ENCODE results near the gene VPS13C. TPM values are rescaled to one million over a fixed set of nuclear protein-coding genes. Genes with fewer than 3 reads are reported as not detected.

Gene VPS13C
- total RNA-seq, 1 experiment from 2014 or later: 18.6 TPM

GRCh38 chr15:61811952-61812351 is 248.3 kb downstream of the VPS13C start:
- Histone ChIP-seq H3K9me3 (ENCODE audit: control insufficient read depth in 1 of 2, insufficient read depth in 1 of 2, low read depth in 1 of 2, low read length in 2 of 2) (no peaks in the 10 kb centered on the region), H3K9ac (ENCODE audit: low read length) (no peak overlapping the region), H3K27me3 (ENCODE audit: insufficient read depth, low read length) (peaks cover 19% of the 10 kb centered on the region; the same call in 1 of the 2 replicates), H3K4me1 (ENCODE audit: control insufficient read depth in 1 of 2, insufficient read depth in 2 of 2, low read length in 2 of 2) (no peaks in the 10 kb centered on the region), H3K4me3 (replicated peaks in 1 of 2; ENCODE audit: low read depth in 1 of 2, low read length in 2 of 2) (no peak overlapping the region), H3K36me3 (ENCODE audit: control insufficient read depth in 1 of 2, insufficient read depth in 2 of 2, low read length in 2 of 2) (no peaks in the 10 kb centered on the region), H3K9me2 (ENCODE audit: insufficient read depth) (no peaks in the 10 kb centered on the region; the same call in 1 of the 2 replicates), H3K79me2 (ENCODE audit: insufficient read depth, low read length) (no peaks in the 10 kb centered on the region), H3K4me2 (ENCODE audit: low read length) (no peak overlapping the region), H2AFZ (ENCODE audit: low read depth, low read length, poor library complexity, severe bottlenecking) (no peak overlapping the region), H4K20me1 (ENCODE audit: insufficient read depth) (no peaks in the 10 kb centered on the region), H3K27ac (ENCODE audit: low read depth, low read length) (no peak overlapping the region)
- POLR2A ChIA-PET: no interaction called here
- DNase-seq (ENCODE audit: low read depth, low spot score) (no peak), ATAC-seq (no peak)
- CTCF ChIA-PET: no interaction called here
- TF ChIP-seq RAD21 (IDR thresholded peaks at IDR 0.05; ENCODE audit: low read depth) (no peak), POLR2AphosphoS5 (IDR thresholded peaks at IDR 0.05; ENCODE audit: low read depth, low read length) (no peak), JUND (IDR thresholded peaks at IDR 0.05) (no peak), ZBTB33 (IDR thresholded peaks at IDR 0.05; ENCODE audit: extremely low read depth, insufficient replicate concordance, low read length) (no peak), ZNF274 (IDR thresholded peaks at IDR 0.05; ENCODE audit: low read depth, low read length) (no peak), EZH2 (IDR thresholded peaks at IDR 0.05) (no peak), ZFX (IDR thresholded peaks at IDR 0.05) (no peak), EGR1 (IDR thresholded peaks at IDR 0.05; ENCODE audit: low read depth) (no peak), ELF1 (IDR thresholded peaks at IDR 0.05; ENCODE audit: borderline replicate concordance, low read depth) (no peak), MAX (IDR thresholded peaks at IDR 0.05) (no peak), YY1 (IDR thresholded peaks at IDR 0.05; ENCODE audit: extremely low read depth, insufficient replicate concordance, low read depth, low read length) (no peak), SRF (IDR thresholded peaks at IDR 0.05; ENCODE audit: low read depth) (no peak), CBX3 (IDR thresholded peaks at IDR 0.05; ENCODE audit: low read depth) (no peak), FOSL1 (IDR thresholded peaks at IDR 0.05; ENCODE audit: low read depth) (no peak), SIN3A (IDR thresholded peaks at IDR 0.05; ENCODE audit: low read depth) (no peak), POLR2A (IDR thresholded peaks at IDR 0.05; ENCODE audit: borderline replicate concordance, extremely low read depth, insufficient read depth, insufficient read length) (no peak), SP1 (IDR thresholded peaks at IDR 0.05; ENCODE audit: low read depth) (no peak), CEBPB (IDR thresholded peaks at IDR 0.05; ENCODE audit: low read depth) (no peak)
- TF ChIP-seq, protein P1, sequence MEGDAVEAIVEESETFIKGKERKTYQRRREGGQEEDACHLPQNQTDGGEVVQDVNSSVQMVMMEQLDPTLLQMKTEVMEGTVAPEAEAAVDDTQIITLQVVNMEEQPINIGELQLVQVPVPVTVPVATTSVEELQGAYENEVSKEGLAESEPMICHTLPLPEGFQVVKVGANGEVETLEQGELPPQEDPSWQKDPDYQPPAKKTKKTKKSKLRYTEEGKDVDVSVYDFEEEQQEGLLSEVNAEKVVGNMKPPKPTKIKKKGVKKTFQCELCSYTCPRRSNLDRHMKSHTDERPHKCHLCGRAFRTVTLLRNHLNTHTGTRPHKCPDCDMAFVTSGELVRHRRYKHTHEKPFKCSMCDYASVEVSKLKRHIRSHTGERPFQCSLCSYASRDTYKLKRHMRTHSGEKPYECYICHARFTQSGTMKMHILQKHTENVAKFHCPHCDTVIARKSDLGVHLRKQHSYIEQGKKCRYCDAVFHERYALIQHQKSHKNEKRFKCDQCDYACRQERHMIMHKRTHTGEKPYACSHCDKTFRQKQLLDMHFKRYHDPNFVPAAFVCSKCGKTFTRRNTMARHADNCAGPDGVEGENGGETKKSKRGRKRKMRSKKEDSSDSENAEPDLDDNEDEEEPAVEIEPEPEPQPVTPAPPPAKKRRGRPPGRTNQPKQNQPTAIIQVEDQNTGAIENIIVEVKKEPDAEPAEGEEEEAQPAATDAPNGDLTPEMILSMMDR (IDR thresholded peaks at IDR 0.05 in 2 of 3, conservative IDR thresholded peaks at IDR 0.05 in 1 of 3; ENCODE audit: borderline replicate concordance in 1 of 3, insufficient read depth in 1 of 3, low read depth in 2 of 3, low read length in 2 of 3): no peak
- TF ChIP-seq, protein P2, sequence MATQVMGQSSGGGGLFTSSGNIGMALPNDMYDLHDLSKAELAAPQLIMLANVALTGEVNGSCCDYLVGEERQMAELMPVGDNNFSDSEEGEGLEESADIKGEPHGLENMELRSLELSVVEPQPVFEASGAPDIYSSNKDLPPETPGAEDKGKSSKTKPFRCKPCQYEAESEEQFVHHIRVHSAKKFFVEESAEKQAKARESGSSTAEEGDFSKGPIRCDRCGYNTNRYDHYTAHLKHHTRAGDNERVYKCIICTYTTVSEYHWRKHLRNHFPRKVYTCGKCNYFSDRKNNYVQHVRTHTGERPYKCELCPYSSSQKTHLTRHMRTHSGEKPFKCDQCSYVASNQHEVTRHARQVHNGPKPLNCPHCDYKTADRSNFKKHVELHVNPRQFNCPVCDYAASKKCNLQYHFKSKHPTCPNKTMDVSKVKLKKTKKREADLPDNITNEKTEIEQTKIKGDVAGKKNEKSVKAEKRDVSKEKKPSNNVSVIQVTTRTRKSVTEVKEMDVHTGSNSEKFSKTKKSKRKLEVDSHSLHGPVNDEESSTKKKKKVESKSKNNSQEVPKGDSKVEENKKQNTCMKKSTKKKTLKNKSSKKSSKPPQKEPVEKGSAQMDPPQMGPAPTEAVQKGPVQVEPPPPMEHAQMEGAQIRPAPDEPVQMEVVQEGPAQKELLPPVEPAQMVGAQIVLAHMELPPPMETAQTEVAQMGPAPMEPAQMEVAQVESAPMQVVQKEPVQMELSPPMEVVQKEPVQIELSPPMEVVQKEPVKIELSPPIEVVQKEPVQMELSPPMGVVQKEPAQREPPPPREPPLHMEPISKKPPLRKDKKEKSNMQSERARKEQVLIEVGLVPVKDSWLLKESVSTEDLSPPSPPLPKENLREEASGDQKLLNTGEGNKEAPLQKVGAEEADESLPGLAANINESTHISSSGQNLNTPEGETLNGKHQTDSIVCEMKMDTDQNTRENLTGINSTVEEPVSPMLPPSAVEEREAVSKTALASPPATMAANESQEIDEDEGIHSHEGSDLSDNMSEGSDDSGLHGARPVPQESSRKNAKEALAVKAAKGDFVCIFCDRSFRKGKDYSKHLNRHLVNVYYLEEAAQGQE (IDR thresholded peaks at IDR 0.05; ENCODE audit: low read depth): no peak
- RAD21 ChIA-PET (ENCODE audit: low non-redundant PET in 1 of 2, low total read pairs in 2 of 2, uncharacterized antibody in 2 of 2, unreplicated experiment in 2 of 2): no interaction called here
- no TSS peak for BruUV-seq (replicated peaks)
- intact Hi-C loops (cut with micrococcal nuclease): no loop called here
